RWPE2 (cell line): ENCODE results near the gene EPHA2.
A peak's percentile ranks its signal among the peaks of the same experiment; 100 is the strongest.

Source experiments
- ATAC-seq: fragments of 200-7000 bp; cut with Tn5 transposase; 3 replicates; pipeline ENCODE4 v1.9.1; 2021; ENCODE audit warnings: low read depth
- DNase-seq: peaks from one replicate; pipeline ENCODE4 v3.0.0-alpha.2; 2020; ENCODE audit warnings: low spot score
- H3K27ac ChIP-seq: fragments of 450-650 bp; 2 replicates; pipeline ENCODE4 v1.5.1; 2017; ENCODE audit warnings: mild to moderate bottlenecking; ENCODE audit not compliant: poor library complexity, severe bottlenecking
- H3K27me3 ChIP-seq: fragments of 250-450 bp; sonication (Bioruptor Pico); 2 replicates; pipeline ENCODE4 v1.5.1; 2021; ENCODE audit warnings: mild to moderate bottlenecking, moderate library complexity; ENCODE audit not compliant: insufficient read depth, poor library complexity, severe bottlenecking
- H3K36me3 ChIP-seq: fragments of 250-450 bp; sonication (Bioruptor Pico); 2 replicates; pipeline ENCODE4 v1.5.1; 2020; ENCODE audit warnings: low read depth, mild to moderate bottlenecking, moderate library complexity
- H3K4me1 ChIP-seq: fragments of 250-450 bp; sonication (Bioruptor Pico); 2 replicates; pipeline ENCODE4 v1.5.1; 2021; ENCODE audit warnings: mild to moderate bottlenecking, moderate library complexity; ENCODE audit not compliant: insufficient read depth, poor library complexity, severe bottlenecking
- H3K4me3 ChIP-seq: fragments of 250-450 bp; sonication (Bioruptor Pico); 2 replicates; pipeline ENCODE4 v1.5.1; 2021; ENCODE audit warnings: mild to moderate bottlenecking, moderate library complexity; ENCODE audit not compliant: severe bottlenecking
- H3K9me3 ChIP-seq: fragments of 250-450 bp; sonication (Bioruptor Pico); 2 replicates; pipeline ENCODE4 v1.5.1; 2021; ENCODE audit warnings: mild to moderate bottlenecking, moderate library complexity; ENCODE audit not compliant: severe bottlenecking
- CTCF ChIP-seq: fragments of 450-650 bp; IDR thresholded peaks from one replicate; pipeline ENCODE4 v1.5.1; 2017; ENCODE audit warnings: mild to moderate bottlenecking, moderate library complexity; ENCODE audit not compliant: poor library complexity, severe bottlenecking

EPHA2 gene

GRCh38 chr1:16128338-16128741, 27.5 kb downstream of the EPHA2 start:
- ATAC-seq (no peak), DNase-seq (peak; percentile 38)
- TF ChIP-seq CTCF = no peak
- Histone ChIP-seq H3K27me3 (no peaks in the 10 kb centered on the region), H3K4me1 (peaks cover 12% of the 10 kb centered on the region), H3K27ac (peak overlapping the region; percentile 23), H3K4me3 (no peak overlapping the region), H3K36me3 (peaks cover 95% of the 10 kb centered on the region), H3K9me3 (no peaks in the 10 kb centered on the region)

GRCh38 chr1:16127676-16128337, 28.1 kb downstream of the EPHA2 start:
- TF ChIP-seq CTCF = no peak
- H3K9me3 ChIP-seq = no peaks in the 10 kb centered on the region
- peaks cover 15% of the 10 kb centered on the region for H3K4me1 ChIP-seq
- H3K27ac ChIP-seq = peak overlapping the region; percentile 23
- no peaks in the 10 kb centered on the region for H3K27me3 ChIP-seq
- peak; percentile 34 for DNase-seq
- ATAC-seq = no peak
- H3K36me3 ChIP-seq = peaks cover 96% of the 10 kb centered on the region
- H3K4me3 ChIP-seq = no peak overlapping the region

GRCh38 chr1:16126743-16127515, 28.9 kb downstream of the EPHA2 start:
- Histone ChIP-seq H3K27me3 (no peaks in the 10 kb centered on the region), H3K9me3 (no peaks in the 10 kb centered on the region), H3K27ac (no peak overlapping the region), H3K4me3 (no peak overlapping the region), H3K36me3 (peaks cover 92% of the 10 kb centered on the region), H3K4me1 (peaks cover 17% of the 10 kb centered on the region)
- TF ChIP-seq CTCF = no peak
- DNase-seq = peak; percentile 26
- ATAC-seq = no peak

- Histone ChIP-seq H3K27me3 (no peaks in the 10 kb centered on the region), H3K4me3 (no peak overlapping the region), H3K27ac (no peak overlapping the region), H3K36me3 (peaks cover 84% of the 10 kb centered on the region), H3K4me1 (peaks cover 17% of the 10 kb centered on the region), H3K9me3 (no peaks in the 10 kb centered on the region)
- DNase-seq = peak; percentile 43
- TF ChIP-seq CTCF = no peak
- no peak for ATAC-seq
Measured at GRCh38 chr1:16126160-16126559, 29.7 kb downstream of the EPHA2 start.

DNA sequence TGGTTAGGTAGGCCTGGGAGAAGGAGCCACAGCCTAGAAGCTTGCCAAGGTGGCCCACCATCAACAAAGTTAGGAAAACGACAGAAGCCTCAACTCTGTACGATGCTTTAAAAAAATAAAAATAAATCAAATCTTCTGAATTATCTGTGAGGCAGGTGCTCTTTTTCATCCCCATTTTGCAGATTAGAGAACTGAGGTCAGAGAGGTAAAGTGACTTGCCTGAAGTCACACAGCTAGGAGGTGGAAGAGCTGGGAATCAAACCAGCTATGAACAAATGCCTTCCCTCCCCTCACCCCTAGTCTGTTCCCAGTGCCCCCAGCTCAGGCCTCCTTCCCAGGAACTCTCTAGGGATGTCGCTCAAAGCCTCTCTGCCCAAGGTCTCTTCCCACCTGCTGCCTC, 30.4 kb downstream of the EPHA2 start:
- Histone ChIP-seq H3K27ac (no peak overlapping the region), H3K27me3 (no peaks in the 10 kb centered on the region), H3K4me1 (peaks cover 17% of the 10 kb centered on the region), H3K4me3 (no peak overlapping the region), H3K9me3 (no peaks in the 10 kb centered on the region), H3K36me3 (peaks cover 77% of the 10 kb centered on the region)
- ATAC-seq = no peak
- DNase-seq = peak; percentile 13
- no peak for TF ChIP-seq CTCF
